Osteoblast (primary cell): ENCODE data around the gene LGR6. TPM values are rescaled to one million over a fixed set of nuclear protein-coding genes. Genes with fewer than 3 reads are reported as not detected.

Experiments
- DNase-seq: peaks from one replicate; pipeline ENCODE4 v3.0.0; 2011; ENCODE audit warnings: low spot score, mixed read lengths; ENCODE audit not compliant: insufficient read length; ENCODE audit errors: missing footprints
- H2AFZ ChIP-seq: 2 replicates; pipeline ENCODE4 v1.6.0; 2011; ENCODE audit warnings: mild to moderate bottlenecking, low read length
- H3K27ac ChIP-seq: 2 replicates; pipeline ENCODE4 v1.5.1; 2011; ENCODE audit warnings: mild to moderate bottlenecking, low read depth, low read length, moderate library complexity
- H3K27me3 ChIP-seq: 2 replicates; pipeline ENCODE4 v1.6.0; 2012; ENCODE audit warnings: mild to moderate bottlenecking, control low read depth, inconsistent platforms, low read length, moderate library complexity; ENCODE audit not compliant: insufficient read depth
- H3K36me3 ChIP-seq: 2 replicates; pipeline ENCODE4 v1.5.1; 2011; ENCODE audit warnings: mild to moderate bottlenecking, low read length, control low read depth, moderate library complexity; ENCODE audit not compliant: insufficient read depth
- H3K4me1 ChIP-seq: 2 replicates; pipeline ENCODE4 v1.5.1; 2011; ENCODE audit warnings: mild to moderate bottlenecking, low read length, control low read depth, moderate library complexity; ENCODE audit not compliant: insufficient read depth
- H3K4me2 ChIP-seq: 2 replicates; pipeline ENCODE4 v1.6.0; 2011; ENCODE audit warnings: mild to moderate bottlenecking, low read length; ENCODE audit not compliant: insufficient read depth
- H3K4me3 ChIP-seq: fragments of 200-600 bp; sonication (generic); 3 replicates; pipeline ENCODE4 v1.5.1; 2012; ENCODE audit warnings: mild to moderate bottlenecking, low read length, inconsistent platforms; ENCODE audit not compliant: insufficient read depth
- H3K79me2 ChIP-seq: 2 replicates; pipeline ENCODE4 v1.6.0; 2012; ENCODE audit warnings: mild to moderate bottlenecking, low read length, control low read depth, inconsistent platforms; ENCODE audit not compliant: insufficient read depth
- H3K9me3 ChIP-seq: 2 replicates; pipeline ENCODE4 v1.5.1; 2011; ENCODE audit warnings: low read depth, low read length, control low read depth
- H4K20me1 ChIP-seq: 2 replicates; pipeline ENCODE4 v1.6.0; 2012; ENCODE audit warnings: mild to moderate bottlenecking, low read length, control low read depth; ENCODE audit not compliant: insufficient read depth
- CTCF ChIP-seq: IDR thresholded peaks from 2 replicates; pipeline ENCODE4 v1.5.1; 2011; ENCODE audit warnings: mild to moderate bottlenecking, low read depth, low read length, moderate library complexity; ENCODE audit errors: extremely low read depth
- total RNA-seq: library from RNA; depleted of rRNA; stranded (reverse); fragments of >200 nt; gene quantifications from 2 replicates; pipeline ENCODE4 v1.2.3, GENCODE V29; 2012

The LGR6 gene
- total RNA-seq, 1 donor: not detected

- no peaks in the 10 kb centered on the region for H3K79me2 ChIP-seq
- H3K27me3 ChIP-seq: peaks cover 54% of the 10 kb centered on the region
- no peak for TF ChIP-seq CTCF
- no peak overlapping the region for H3K4me2 ChIP-seq
- no peaks in the 10 kb centered on the region for H4K20me1 ChIP-seq
- H3K4me1 ChIP-seq: no peaks in the 10 kb centered on the region
- H3K4me3 ChIP-seq: no peak overlapping the region
- DNase-seq: no peak
- H3K36me3 ChIP-seq: no peaks in the 10 kb centered on the region
- H2AFZ ChIP-seq: no peak overlapping the region
- H3K27ac ChIP-seq: no peak overlapping the region
- H3K9me3 ChIP-seq: no peaks in the 10 kb centered on the region
These were observed 4.2 kb downstream of the LGR6 start for GRCh38 chr1:202197653-202198365.

- peaks cover 48% of the 10 kb centered on the region for H3K27me3 ChIP-seq
- no peaks in the 10 kb centered on the region for H3K4me1 ChIP-seq
These were observed 4.7 kb downstream of the LGR6 start for GRCh38 chr1:202198366-202198724.

GRCh38 chr1:202199040-202199889 lies 5.7 kb downstream of the LGR6 start:
- Histone ChIP-seq H2AFZ (no peak overlapping the region), H3K27me3 (peaks cover 40% of the 10 kb centered on the region)
- TF ChIP-seq CTCF: no peak

More at GRCh38 chr1:202198366-202198724, 4.7 kb downstream of the LGR6 start:
- Histone ChIP-seq H3K36me3 (no peaks in the 10 kb centered on the region), H3K4me3 (no peak overlapping the region), H3K27ac (no peak overlapping the region), H3K79me2 (no peaks in the 10 kb centered on the region), H4K20me1 (no peaks in the 10 kb centered on the region), H2AFZ (no peak overlapping the region), H3K4me2 (no peak overlapping the region), H3K9me3 (no peaks in the 10 kb centered on the region)
- DNase-seq: no peak
- TF ChIP-seq CTCF: no peak

GRCh38 chr1:202200112-202200548 lies 6.5 kb downstream of the LGR6 start:
- H3K4me3 ChIP-seq: no peak overlapping the region
- H3K9me3 ChIP-seq: no peaks in the 10 kb centered on the region
- no peaks in the 10 kb centered on the region for H3K79me2 ChIP-seq
- no peak overlapping the region for H3K27ac ChIP-seq
- no peaks in the 10 kb centered on the region for H3K36me3 ChIP-seq
- DNase-seq: no peak
- H2AFZ ChIP-seq: no peak overlapping the region
- H4K20me1 ChIP-seq: no peaks in the 10 kb centered on the region
- TF ChIP-seq CTCF: no peak
- no peak overlapping the region for H3K4me2 ChIP-seq
- H3K4me1 ChIP-seq: no peaks in the 10 kb centered on the region
- H3K27me3 ChIP-seq: peaks cover 34% of the 10 kb centered on the region

More at GRCh38 chr1:202199040-202199889, 5.7 kb downstream of the LGR6 start:
- DNase-seq: no peak
- Histone ChIP-seq H3K4me1 (no peaks in the 10 kb centered on the region), H3K79me2 (no peaks in the 10 kb centered on the region), H3K4me2 (no peak overlapping the region), H3K27ac (no peak overlapping the region), H3K9me3 (no peaks in the 10 kb centered on the region), H3K36me3 (no peaks in the 10 kb centered on the region), H3K4me3 (no peak overlapping the region), H4K20me1 (no peaks in the 10 kb centered on the region)
